Measurements from ENCODE around the gene ANKRD13D. TPM values are rescaled to one million over a fixed set of nuclear protein-coding genes. Genes with fewer than 3 reads are reported as not detected.

The ANKRD13D gene
- polyA plus RNA-seq, 1 of the 3 experiments (the other 2 are of a cell fraction), result 50.2 TPM

GRCh38 chr11:67274768-67275605, 14.1 kb upstream of the ANKRD13D start:
- CTCF ChIA-PET, result interaction anchor here (1.1 to 1.6 kb wide), 3 partner anchors 13 to 221 kb away, joined by 4 to 6 read pairs (median 5); partner anchors contain the start of gene ANKRD13D

More at GRCh38 chr11:67274768-67275605, 14.1 kb upstream of the ANKRD13D start:
- H3K9me3 ChIP-seq, result no peaks in the 10 kb centered on the region
- H3K27me3 ChIP-seq (ENCODE audit: insufficient read depth), result no peaks in the 10 kb centered on the region
- POLR2A ChIA-PET, result no interaction called here
- H3K9me2 ChIP-seq, result no peaks in the 10 kb centered on the region
- peaks cover 0 to 6% of the 10 kb centered on the region in 2 experiments; a peak in 2 of 4 replicates for H3K4me1 ChIP-seq (ENCODE audit: control insufficient read depth in 1 of 2, insufficient read depth in 2 of 2, low read depth in 1 of 2, low read length in 1 of 2)
- DNase-seq, result no peak
- H2AFZ ChIP-seq (ENCODE audit: low read depth), result no peak overlapping the region
- no peaks in the 10 kb centered on the region for H3F3A ChIP-seq (replicated peaks; ENCODE audit: insufficient read depth)
- peaks cover 44% of the 10 kb centered on the region for H4K20me1 ChIP-seq (ENCODE audit: insufficient read depth)
- no peak overlapping the region; a peak in 1 of 4 replicates for H3K27ac ChIP-seq (ENCODE audit: low read depth in 2 of 2, low read length in 1 of 2)
- H3K4me2 ChIP-seq, result no peak overlapping the region
- TF ChIP-seq RFX5 (IDR thresholded peaks at IDR 0.05; ENCODE audit: low read length), result no peak
- no peak for TF ChIP-seq FOXJ3 (CRISPR knock-in tag; IDR thresholded peaks at IDR 0.05)
- TF ChIP-seq, protein P1, sequence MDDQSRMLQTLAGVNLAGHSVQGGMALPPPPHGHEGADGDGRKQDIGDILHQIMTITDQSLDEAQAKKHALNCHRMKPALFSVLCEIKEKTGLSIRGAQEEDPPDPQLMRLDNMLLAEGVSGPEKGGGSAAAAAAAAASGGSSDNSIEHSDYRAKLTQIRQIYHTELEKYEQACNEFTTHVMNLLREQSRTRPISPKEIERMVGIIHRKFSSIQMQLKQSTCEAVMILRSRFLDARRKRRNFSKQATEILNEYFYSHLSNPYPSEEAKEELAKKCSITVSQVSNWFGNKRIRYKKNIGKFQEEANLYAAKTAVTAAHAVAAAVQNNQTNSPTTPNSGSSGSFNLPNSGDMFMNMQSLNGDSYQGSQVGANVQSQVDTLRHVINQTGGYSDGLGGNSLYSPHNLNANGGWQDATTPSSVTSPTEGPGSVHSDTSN (IDR thresholded peaks at IDR 0.05), result no peak
- TF ChIP-seq YY1 (IDR thresholded peaks at IDR 0.05; ENCODE audit: low read depth), result no peak
- TF ChIP-seq SMC3 (IDR thresholded peaks at IDR 0.05; ENCODE audit: low read depth, low read length), result no peak
- TF ChIP-seq REST (IDR thresholded peaks at IDR 0.05; ENCODE audit: low read depth, low read length), result no peak
- TF ChIP-seq JUND (IDR thresholded peaks at IDR 0.05), result no peak
- TF ChIP-seq GABPA (IDR thresholded peaks at IDR 0.05; ENCODE audit: low read depth), result no peak
- no peak for TF ChIP-seq NFIC (IDR thresholded peaks at IDR 0.05; ENCODE audit: borderline replicate concordance)
- peaks cover 43% of the 10 kb centered on the region for H3K79me2 ChIP-seq (ENCODE audit: insufficient read depth)
- H3K4me3 ChIP-seq (ENCODE audit: low read depth in 2 of 2, low read length in 1 of 2), result no peak overlapping the region
- H3K36me3 ChIP-seq (replicated peaks in 1 of 2; ENCODE audit: control insufficient read depth in 1 of 2, insufficient read depth in 2 of 2, low read length in 1 of 2), result peaks cover 0 to 17% of the 10 kb centered on the region in 2 experiments
- 94% methylated on average over 27 of the region's 35 CpGs for WGBS (ENCODE audit: low lambda C conversion rate)
- H3K9ac ChIP-seq, result no peak overlapping the region

All from SK-N-SH (cell line).